Colonic mucosa (tissue), 4 donors: ENCODE results near the gene TNFAIP8. TPM values are rescaled to one million over a fixed set of nuclear protein-coding genes. Genes with fewer than 3 reads are reported as not detected.

Experiments used
- DNase-seq: peaks from one replicate; pipeline ENCODE4 v3.0.0-alpha.2; 2020
- H3K27ac ChIP-seq: fragments of 200-600 bp; one replicate; pipeline ENCODE4 v1.8.0; 2021
- H3K27me3 ChIP-seq: fragments of 200-600 bp; one replicate; pipeline ENCODE4 v1.8.0; 2021
- H3K36me3 ChIP-seq: fragments of 200-600 bp; one replicate; pipeline ENCODE4 v1.8.0; 2021
- H3K4me1 ChIP-seq: fragments of 200-600 bp; one replicate; pipeline ENCODE4 v1.8.0; 2021; ENCODE audit warnings: mild to moderate bottlenecking
- H3K4me3 ChIP-seq: fragments of 200-600 bp; one replicate; pipeline ENCODE4 v1.8.0; 2021
- H3K9ac ChIP-seq, 2 donors: one replicate each; pipeline ENCODE4 v1.7.0; 2013; ENCODE audit warnings: control low read depth in 2 of 2, low read depth in 2 of 2, low read length in 2 of 2
- H3K9me3 ChIP-seq: fragments of 200-600 bp; one replicate; pipeline ENCODE4 v1.8.0; 2021
- intact Hi-C: fragments of 100-400 bp; cut with DNase I; formaldehyde crosslinking; loops from one replicate; pipeline ENCODE4 v1.14.1; 2022
- total RNA-seq, 2 donors: library from RNA; stranded (reverse); fragmentation: NEBNext Ultra II Directional in 1 of 2; extraction: Animal tissue kit (Norgen Biotek cat#: 25700) in 1 of 2; gene quantifications; one replicate each; pipeline ENCODE4 v1.2.1, GENCODE V29; 2021
- TF ChIP-seq, protein P1 (sequence below): fragments of 200-600 bp; IDR thresholded peaks from one replicate; pipeline ENCODE4 v1.8.0; 2022; ENCODE audit warnings: antibody characterized with exemption, mild to moderate bottlenecking
- donor health status: healthy.
- donor health status: DM: no; HTN: no; CAD: no.
- donor health status: DM: no; HTN: no; CAD: no.

Gene TNFAIP8
- total RNA-seq, 2 donors from 2014 or later: 11.0 to 12.7 TPM

DNA sequence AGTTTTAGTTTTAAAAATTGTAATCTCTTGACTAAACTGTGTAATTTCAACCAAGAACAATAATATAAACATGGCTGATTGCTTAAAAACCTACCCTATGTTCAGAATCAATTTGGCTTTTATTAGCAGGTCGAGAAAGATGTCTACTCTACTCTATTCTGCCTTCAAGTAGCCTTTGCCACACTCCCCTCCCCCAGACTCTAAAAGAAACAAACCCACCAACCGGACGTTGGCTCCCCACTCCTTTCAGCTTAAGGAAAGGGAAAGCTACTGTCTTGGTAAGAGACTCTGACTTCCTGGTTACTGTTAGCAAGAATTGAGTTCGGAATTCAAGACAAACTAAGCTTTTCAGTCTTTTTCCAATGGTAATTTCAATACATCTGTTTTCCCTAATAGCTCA is 46.7 kb downstream of the TNFAIP8 start:
- H3K9me3 ChIP-seq: no peaks in the 10 kb centered on the region
- H3K4me1 ChIP-seq: no peaks in the 10 kb centered on the region
- no peaks in the 10 kb centered on the region for H3K36me3 ChIP-seq
- no peak overlapping the region for H3K27ac ChIP-seq
- intact Hi-C loops: loop anchor here (5.0 kb wide), 1 partner anchor 135 kb away; no protein-coding TSS in a partner anchor
- H3K9ac ChIP-seq: no peak overlapping the region
- no peak overlapping the region for H3K4me3 ChIP-seq
- no peaks in the 10 kb centered on the region for H3K27me3 ChIP-seq
- no peak for DNase-seq
- TF ChIP-seq, protein P1, sequence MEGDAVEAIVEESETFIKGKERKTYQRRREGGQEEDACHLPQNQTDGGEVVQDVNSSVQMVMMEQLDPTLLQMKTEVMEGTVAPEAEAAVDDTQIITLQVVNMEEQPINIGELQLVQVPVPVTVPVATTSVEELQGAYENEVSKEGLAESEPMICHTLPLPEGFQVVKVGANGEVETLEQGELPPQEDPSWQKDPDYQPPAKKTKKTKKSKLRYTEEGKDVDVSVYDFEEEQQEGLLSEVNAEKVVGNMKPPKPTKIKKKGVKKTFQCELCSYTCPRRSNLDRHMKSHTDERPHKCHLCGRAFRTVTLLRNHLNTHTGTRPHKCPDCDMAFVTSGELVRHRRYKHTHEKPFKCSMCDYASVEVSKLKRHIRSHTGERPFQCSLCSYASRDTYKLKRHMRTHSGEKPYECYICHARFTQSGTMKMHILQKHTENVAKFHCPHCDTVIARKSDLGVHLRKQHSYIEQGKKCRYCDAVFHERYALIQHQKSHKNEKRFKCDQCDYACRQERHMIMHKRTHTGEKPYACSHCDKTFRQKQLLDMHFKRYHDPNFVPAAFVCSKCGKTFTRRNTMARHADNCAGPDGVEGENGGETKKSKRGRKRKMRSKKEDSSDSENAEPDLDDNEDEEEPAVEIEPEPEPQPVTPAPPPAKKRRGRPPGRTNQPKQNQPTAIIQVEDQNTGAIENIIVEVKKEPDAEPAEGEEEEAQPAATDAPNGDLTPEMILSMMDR: no peak

DNA sequence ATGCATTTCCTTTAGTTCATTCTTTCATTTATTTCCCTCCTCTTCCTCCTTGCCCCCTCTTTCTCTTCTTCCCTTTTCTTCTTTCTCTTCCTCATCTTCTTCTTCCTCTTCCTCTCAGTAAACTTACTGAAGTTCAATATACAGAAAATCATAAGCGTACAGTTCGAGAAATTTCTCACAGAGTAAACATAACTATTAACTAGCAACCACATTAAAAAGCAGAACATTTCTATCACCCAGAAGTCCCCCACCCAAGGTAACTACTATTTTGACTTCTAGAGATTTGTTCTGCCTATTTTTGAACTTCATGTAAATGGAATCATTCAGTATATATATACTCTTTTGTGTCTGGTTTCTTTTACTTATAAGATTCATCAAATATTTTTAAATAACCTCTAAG is 48.2 kb downstream of the TNFAIP8 start:
- Histone ChIP-seq H3K9me3 (no peaks in the 10 kb centered on the region), H3K27me3 (no peaks in the 10 kb centered on the region), H3K4me3 (no peak overlapping the region), H3K27ac (no peak overlapping the region), H3K36me3 (no peaks in the 10 kb centered on the region), H3K4me1 (no peaks in the 10 kb centered on the region), H3K9ac (no peak overlapping the region)
- no peak for DNase-seq
- TF ChIP-seq, protein P1: no peak
- intact Hi-C loops: loop anchor here (5.0 kb wide), 1 partner anchor 137 kb away; no protein-coding TSS in a partner anchor

DNA sequence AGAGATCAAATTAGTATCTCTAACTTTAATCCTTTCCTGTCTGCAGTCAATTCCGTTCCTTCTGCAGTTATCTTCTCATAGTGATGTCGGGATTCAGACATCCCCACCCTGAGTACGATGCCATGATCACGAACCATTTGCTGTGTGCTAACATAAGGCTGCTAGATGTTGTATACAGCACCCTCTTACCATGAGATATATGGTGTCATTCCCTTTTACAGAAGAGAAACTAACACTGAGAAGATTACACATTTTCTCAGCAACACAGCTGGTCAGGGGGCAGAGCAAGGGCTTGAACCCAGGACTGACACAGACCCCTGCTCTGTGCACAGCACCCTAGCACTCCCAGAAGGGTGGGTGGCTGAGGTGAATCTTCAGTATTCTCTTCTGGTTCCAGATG is 49.6 kb downstream of the TNFAIP8 start:
- H3K27ac ChIP-seq: no peak overlapping the region
- intact Hi-C loops: no loop called here
- H3K36me3 ChIP-seq: no peaks in the 10 kb centered on the region
- no peaks in the 10 kb centered on the region for H3K4me1 ChIP-seq
- no peaks in the 10 kb centered on the region for H3K27me3 ChIP-seq
- H3K9me3 ChIP-seq: no peaks in the 10 kb centered on the region
- no peak overlapping the region for H3K4me3 ChIP-seq
- DNase-seq: no peak
- no peak overlapping the region for H3K9ac ChIP-seq
- TF ChIP-seq, protein P1: no peak

DNA sequence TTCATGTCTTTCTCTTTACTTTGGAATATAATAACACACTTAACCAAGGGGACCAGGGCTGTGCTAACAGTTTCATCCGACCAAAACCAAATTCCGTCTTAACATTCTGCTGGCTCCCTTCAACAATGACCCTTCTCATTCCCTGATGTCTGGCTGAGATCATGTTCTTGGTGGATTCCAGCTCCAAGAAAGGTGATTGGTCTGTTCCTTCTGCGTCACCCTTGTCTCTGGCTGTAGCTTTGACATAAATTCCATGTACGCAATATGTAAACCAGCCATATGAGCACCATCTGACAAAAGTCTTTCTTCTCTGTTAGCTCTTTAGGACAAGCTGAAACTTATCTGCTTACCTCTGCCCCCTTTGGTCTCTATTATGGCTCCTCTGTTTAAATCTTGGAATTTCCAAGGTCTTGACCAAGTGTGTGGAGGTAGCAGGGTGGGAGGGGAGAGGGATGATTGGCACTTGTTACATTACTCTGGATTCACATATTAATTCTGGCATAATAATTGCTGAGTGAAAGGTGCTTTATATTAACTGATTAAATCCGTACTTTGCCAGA is 50.8 kb downstream of the TNFAIP8 start:
- Histone ChIP-seq H3K36me3 (no peaks in the 10 kb centered on the region), H3K9me3 (no peaks in the 10 kb centered on the region), H3K4me3 (no peak overlapping the region), H3K27me3 (no peaks in the 10 kb centered on the region), H3K27ac (no peak overlapping the region), H3K9ac (no peak overlapping the region), H3K4me1 (no peaks in the 10 kb centered on the region)
- TF ChIP-seq, protein P1: no peak
- no peak for DNase-seq
- intact Hi-C loops: no loop called here

DNA sequence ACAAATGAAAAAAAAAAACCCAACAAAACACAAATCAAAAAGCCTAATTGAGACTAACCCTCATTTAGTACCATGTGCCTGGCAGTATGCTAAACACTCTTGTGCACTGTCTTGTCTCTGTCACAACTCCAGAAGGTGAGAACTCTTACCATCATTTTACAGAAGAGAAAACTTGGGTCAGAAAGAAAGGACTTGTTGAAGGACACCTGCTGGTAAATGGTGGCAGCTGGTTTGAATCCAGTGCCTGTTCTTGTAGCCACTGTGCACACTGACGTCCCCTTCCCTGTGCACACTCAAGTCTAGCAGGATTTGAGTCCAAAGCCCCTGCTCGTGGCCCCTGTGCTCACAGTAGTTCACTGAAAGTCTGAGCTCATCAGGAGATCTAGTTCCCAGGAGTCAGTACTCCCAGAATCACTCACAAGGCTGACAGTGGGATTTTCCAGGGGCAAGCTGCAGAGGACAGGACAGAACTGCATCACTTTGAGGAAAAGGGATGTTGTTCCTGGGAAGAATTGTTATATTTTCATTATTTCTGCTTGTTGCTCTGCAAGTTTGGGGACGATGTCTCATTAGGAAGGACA is 53.5 kb downstream of the TNFAIP8 start:
- Histone ChIP-seq H3K9ac (no peak overlapping the region), H3K4me1 (no peaks in the 10 kb centered on the region), H3K36me3 (no peaks in the 10 kb centered on the region), H3K27me3 (no peaks in the 10 kb centered on the region), H3K4me3 (no peak overlapping the region), H3K9me3 (no peaks in the 10 kb centered on the region), H3K27ac (no peak overlapping the region)
- no peak for DNase-seq
- TF ChIP-seq, protein P1: no peak
- intact Hi-C loops: no loop called here
